Measurements from ENCODE around the gene MTG2.

- TF ChIP-seq POLR2A (IDR thresholded peaks at IDR 0.05): no peak
- no peak for TF ChIP-seq POLR2AphosphoS5 (IDR thresholded peaks at IDR 0.05; ENCODE audit: insufficient read depth in 1 of 2, low read depth in 1 of 2)
Observed at GRCh38 chr20:62215991-62216635, 33.3 kb downstream of the MTG2 start.
